Activated CD8-positive, alpha-beta memory T cell treated with anti-CD3 and anti-CD28 coated beads for 4 hours (primary cell): ENCODE measurements around the gene KRT83.
A peak's percentile ranks its signal among the peaks of the same experiment; 100 is the strongest.
"Not testable (repeated sequence)": the region's sequence is repeated elsewhere in the genome, so short reads cannot be mapped to it uniquely, and the experiment has no call there.

Source experiments
- DNase-seq, 2 donors: peaks; one replicate each; pipeline ENCODE4 v3.0.0-alpha.2; 2020; ENCODE audit warnings: low read depth in 2 of 2

The KRT83 gene

DNA sequence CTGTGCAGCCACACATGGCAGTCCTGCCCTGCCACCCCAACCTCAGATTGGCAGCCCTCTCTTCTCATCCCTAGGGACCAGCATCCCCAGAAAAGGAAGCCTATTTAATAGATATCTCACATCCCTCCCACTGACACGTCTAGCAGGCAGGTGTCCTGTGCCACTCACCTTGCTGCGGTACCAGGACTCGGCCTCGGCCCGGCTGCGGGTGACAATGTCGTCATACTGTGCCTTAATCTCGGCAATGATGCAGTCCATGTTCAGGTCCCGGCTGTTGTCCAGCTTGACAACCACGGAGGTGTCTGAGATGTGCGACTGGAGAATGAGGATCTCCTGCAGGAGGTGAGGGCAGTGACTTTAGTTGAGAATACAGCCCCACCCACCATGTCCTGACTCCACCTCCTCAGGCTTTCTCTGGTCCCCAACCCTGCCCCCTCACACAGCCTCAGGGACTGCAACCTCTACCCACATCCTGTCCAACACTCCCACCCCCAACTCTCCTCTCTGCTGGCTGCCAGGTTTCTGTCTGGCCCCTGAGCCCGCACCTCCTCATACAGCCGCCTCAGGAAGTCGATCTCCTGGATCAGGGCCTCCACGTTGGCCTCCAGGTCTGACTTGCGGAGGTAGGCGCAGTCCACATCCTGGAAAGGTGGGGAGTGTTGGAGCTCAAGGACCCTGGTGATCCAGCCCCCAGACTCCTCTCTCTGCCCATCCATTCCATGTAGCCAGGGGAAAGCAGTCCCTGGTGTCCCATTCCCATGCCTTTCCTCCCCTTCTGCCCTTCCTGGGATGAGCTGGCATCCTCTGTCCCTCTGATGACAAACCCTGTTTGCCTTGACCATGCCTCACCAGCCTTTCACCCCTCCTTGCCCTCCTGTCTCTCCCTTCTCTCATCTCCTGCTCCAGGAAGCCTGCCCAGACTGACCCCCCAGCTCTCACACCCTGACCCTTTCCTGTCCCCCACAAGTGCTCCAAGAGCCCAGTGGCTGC lies 33.1 kb downstream of the KRT83 start:
- DNase-seq, result not testable (repeated sequence)

DNA sequence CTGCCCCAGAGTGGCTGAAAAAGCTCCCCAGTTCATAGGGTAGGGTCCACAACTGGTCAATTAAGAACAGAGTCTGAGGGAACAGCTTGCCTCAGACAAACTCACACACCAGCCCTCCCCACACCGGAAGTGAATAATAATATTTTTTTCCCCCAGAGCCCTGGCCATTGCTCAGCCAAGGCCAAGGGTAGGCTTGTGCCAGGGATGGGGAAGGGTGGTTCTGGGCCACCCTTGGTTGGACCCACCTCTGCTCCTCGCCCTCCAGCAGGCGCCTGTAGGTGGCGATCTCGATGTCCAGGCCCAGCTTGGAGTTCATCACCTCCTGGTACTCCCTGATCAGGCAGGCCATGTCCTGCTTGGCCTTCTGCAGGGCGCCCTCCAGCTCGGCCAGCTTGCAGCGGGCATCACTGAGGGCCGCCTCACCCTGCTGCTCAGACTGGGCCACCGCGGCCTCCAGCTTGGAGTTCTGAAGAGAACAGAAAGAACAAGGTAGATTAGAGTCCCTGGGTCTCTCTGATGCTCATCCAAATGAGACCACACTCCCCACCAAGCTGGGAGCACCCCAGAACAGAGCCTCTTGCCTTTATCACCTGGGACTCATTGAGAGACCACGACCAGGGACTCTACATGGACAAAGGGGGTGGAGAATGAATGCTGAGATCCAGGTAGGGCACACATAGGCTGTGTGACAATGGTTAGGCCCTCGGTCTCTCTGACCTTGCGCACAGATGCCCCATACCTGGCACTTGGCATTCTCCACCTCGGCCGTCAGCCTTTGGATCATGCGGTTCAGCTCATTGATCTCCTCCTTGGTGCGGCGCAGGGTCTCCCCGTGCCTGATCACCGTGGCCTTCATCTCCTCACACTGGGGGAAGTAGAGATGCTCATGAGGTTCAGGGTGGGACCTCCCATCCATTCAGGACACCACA lies 34.1 kb downstream of the KRT83 start:
- not testable (repeated sequence) for DNase-seq

DNA sequence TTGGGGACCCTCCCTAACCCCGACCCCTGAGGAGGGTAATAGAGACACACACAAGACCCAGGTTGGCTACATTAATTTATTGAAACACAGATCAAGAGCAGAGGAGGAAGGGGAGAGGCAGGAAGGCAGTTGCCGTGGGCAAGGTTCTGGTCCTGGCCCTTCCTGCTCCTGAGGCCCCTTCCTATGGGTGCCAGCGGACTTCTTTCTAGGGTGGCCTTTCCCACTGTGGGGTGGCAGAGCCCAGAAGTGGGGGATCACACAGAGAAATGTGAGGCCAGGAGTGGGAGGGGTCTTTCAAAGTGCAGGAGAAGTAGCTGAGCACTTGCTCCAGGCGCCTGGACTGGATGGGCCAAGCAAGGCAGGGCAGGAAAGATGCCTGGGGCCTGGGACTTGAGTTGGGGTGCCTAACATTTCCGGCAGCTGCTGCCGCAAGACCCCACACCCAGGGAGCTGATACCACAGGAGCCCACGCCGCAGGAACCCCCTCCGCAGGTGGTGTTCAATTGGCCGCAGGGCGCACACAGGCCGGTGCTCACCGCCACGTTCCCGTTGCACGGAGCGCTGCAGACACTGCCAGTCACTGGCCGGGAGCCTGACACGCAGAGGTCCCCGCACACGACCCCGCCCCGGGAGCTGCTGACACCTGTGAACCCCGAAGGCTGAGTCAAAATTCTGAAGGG lies 35.2 kb downstream of the KRT83 start:
- DNase-seq, result no peak

DNA sequence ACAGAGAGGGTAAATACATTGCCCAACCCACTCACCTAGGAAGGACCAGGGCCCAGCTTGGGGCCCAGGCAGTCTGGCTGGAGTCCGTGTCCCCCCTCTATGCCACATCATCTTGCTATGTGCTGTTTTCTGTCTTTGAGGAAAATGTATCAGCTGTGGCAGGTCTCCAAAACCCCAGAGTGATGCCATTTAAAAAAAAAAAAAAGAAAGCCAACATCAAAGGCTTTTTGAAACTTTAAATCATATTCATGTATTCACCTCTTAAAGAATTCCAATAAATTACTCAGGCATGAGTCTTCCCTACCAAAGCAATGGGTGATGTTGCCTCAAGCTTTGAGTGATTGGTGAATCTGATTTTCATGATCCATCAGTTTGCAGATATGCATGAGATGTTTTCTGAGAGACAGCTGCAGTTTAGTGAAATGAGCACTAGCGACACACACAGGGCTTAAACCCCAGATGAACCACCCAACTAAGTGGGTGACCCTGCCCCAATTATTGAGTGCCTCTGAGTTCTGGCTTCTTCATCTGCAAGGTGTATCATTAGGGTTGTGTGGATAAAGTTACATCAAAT lies 35.9 kb downstream of the KRT83 start:
- no peak for DNase-seq

DNA sequence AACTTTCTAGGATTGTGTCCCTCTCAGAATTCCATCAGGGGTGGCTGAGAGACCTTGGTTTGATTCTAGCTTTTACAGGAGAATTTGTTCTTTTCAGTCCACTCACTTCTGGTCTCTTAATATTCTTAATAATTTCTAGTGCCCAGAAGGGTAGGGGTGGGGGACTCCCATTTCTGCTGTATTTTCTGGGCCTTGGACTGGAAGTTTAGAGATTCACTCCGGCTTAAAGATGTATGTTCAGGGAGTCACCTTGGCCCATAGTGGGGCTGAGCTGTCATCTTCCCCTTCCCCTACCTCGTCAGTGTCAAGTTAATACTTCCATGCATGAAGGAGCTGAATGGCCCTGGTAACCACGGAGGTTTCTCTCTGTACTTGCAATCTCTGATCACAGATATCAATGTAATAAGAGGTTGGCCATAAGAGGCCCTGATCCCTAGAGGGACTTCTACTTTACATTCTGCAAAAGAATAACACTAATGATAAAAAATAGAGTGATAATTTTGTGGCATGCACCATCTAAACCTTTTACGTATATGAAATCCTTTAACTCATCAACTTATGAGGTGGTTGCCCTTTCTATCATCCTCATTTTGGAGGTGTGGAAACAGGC lies 36.5 kb downstream of the KRT83 start:
- DNase-seq, result no peak

DNA sequence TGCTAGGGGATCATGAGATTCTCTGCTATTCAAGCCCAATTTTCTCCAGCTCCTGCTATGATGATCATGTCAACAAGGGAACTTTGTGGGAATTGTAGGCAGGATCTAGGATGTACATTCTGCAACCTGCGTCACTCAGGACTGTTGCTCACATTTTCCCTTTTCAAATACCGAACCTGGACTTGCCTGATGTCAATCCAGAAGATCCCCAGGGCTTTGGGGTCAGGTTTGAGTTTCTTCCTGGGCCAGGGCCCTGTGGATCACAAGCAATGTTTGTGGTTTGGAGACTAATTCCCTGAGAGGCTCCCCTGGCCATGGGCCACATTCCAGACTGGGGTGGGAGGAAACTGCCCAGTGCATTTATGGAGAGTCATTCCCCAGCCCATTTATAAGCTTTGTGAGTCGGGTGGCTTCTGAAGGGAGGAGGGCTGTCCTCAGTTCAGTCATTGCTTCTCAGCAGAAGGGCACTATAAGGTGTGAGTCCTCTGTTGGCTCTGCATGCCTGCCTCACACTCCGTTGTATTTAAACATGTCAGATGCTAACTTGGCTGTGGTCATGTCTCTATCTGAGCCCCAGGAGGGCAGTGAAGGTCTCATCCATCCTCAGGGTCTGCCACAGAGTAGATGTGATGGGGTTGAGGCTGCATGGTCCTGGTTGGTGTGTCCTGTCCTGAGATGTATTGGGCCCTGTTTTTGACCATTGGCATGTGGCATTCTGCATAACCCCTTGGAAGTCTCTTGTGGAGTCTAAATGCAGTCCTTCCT lies 40.2 kb downstream of the KRT83 start:
- no peak for DNase-seq

DNA sequence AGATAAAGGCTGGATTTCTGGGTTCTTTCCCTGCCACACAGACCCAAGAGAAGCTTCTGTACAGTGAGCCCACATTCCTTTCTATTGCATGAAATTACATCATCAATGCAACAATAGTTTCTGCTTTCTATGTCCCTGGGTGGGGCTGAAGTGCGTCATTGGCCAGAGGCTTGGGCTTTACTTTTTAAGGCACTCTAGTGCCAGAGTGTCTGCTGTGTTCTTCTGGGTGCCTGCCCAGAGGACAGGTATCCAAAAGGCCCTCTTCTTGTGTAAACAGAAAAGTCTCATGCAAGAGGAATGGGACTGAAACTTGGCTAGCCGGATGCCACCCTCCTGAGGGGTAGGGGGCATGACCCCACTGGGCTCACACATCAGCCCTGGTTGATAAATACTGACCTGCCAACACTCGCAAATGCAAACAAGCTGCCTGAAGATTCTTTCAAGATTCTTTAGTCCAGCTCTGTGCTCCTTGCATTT lies 40.8 kb downstream of the KRT83 start:
- DNase-seq, result no peak

DNA sequence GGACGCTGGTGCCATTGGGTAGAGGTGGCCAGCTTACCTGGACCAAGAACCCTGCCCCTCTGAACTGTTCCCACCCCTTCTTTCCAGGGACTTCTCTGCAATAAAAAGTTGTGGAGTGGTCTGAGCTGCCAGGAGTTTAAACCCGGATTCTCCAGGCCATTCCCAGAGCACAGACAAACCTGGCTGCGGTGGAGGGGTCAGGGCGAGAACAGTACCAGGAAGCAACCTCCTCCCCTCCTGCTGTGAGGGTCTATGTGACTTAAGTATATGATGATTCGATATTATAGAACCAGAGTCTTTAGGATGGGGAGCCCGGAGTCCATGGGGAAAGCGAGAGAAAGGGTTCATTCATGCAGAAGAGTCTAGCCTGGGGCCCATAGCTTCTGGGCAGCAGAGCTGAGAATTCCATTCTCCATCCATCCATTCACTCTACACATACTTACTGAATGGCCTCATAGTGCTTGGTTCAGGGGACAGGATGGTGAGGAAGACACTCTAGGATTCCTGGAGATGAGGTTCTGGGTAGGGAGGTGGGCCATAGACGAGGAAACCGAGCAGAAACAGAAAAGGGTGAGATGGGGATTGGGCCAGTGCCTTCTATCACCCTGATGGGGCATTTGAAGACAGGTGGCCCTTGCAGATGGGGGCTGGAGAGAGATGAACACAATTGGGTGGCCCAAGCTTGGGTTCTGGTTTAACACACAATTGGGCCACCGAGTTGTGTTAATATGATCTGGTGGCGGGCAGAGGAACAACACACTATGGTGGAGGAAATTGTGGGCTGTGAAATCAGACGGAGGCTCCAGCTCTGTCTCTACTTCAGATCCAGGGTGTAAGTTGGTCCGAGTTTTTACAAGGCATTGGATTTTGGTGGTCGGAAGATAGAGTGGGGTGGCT lies 41.5 kb downstream of the KRT83 start:
- no peak for DNase-seq

DNA sequence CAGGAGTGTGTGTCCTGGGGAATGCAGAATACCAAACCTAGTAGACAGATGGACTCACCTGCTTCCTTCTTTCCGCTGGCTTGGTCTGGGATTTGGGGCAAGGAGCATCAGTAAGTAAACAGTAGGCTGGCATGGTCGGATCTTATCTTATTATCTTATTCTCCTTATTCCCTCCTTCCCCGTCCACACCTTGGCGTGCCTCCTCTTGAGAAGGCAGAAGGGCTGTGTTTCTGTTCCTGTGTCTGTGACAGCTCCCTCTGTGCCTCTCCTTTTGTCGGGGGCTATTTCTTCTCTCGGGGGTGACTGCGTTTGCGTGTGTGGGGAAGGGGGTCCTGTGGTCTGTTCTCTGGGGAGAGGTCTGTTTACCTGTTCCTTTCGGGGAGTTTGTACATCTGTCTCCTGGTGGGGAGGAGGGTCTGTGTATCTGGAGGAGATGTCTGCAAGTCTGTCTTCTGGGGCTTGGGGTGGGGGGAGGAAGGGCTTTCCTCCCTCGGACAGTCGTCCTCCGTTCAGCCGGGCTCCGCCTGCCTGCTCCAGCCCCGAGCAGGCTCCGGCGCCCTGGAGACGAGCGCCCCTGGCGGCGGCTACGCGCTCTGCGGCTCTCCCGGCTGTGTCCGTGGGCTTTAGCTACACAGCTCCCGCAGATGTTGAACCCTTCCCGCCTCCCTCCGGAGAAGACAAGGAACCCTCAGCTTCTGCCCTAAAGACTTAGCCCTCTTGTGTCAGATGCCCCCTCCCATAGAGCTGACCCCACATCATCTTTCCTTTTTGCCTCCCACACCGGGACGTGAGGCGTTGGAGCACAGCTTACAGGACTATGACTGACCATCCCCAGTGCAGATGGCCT lies 42.4 kb downstream of the KRT83 start:
- peak; percentile 12 to 48 for DNase-seq

DNA sequence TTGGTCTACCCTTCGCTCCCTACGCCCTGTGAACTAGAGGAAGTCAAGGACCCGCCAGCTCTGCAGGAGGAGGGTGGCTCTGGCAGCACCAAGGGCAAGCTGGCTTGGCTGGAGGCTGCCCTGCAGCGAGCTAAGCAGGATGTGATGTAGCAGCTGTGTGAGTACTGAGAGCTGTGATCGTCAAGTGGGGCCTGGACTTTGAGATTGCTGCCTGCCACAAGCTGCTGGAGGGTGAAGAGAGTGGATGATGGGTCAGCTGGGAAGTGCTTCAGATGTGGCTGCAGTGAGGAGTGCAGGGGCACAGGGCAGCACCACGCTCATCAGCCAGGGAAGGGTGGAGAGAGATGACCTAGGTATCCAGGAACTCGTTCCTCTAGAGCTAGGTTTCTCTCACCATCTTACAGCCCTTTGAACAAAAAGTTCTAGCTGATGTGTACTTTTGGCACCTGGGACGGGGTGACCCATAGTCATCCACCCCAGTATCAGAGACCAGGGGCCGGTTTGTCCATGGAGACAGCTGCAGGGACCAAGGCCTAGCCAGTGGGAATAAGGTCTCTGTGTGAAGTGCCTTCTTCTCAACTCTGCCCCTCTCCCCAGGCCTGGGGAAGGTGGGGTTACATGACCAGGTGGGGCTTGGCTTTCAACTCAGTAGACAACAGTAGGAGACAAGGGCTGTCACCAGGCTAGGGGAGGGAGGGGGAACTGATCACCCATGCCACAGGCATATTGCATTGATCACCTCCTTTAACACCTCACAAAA lies 43.5 kb downstream of the KRT83 start:
- DNase-seq, result no peak

DNA sequence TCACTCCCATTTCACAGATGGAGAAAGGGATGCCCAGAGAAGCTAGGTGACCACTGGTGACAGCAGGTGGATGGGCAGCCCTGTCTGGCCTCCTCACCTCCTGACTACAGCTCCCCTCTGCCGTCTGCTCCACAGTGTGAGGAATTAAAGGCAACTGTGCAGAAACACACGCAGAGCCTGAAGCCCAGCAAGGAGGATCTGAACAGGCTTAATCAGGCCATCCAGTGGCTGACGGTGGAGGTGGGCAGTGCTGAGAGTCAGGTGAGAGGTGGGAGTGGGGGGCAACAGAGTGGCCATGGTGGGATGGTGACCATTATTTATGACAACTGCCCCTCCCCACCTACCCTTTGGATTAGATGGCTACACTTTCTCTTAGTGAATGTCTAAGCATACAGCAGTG lies 45.5 kb downstream of the KRT83 start:
- no peak for DNase-seq

DNA sequence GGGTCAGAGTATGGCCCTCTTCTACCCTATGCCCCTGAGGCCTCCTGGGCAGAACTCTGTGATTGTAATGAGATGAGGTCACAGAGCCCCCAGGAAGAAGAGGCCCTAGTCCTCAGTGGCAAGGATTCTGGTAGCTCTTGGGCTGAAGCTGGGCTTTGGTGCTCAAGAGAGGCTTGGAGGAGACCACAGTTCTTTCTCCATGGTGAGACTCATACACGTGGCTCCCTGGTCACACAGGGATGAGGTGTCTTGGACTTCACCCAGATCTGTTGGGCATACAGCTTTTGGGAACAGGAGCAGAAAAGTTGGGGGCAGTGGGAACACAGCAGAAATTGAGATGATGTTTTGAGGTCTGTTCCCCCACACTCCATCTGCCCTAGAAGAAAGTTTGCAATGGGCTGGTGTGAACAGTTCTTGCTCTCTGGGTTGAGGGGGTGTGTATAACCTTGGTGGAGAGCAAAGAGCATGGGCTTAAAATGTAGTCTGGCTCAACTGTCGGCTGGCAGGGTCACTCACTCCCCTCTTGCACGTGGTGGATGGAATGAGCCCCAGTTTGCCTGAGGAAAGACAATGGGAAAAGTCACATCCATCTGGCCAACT lies 46.6 kb downstream of the KRT83 start, which contains the start of gene KRT86:
KRT86 (plus strand) TSS at position 125 of the 600 bp plus-strand sequence. CDS start 27,272 bp downstream, outside the sequence.
- no peak for DNase-seq

DNA sequence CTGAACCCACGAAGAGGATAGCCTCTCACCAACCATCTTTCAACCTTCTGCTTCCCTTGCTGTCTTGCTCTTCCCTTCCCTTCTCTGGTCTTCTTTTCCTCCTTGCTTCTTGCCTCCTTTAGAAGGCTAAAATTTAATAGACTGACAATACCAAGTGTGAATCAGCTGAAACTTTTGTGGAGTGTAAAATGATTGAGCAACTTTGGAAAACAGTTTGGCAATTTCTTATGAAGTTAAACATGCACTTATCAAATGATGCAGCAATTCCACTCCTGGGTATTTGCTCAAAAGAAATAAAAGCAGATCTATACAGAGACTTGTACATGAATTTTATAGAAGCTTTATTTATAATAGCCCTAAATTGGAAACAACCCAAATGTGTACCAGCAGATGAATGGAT lies 50.0 kb downstream of the KRT83 start:
- DNase-seq, result no peak

DNA sequence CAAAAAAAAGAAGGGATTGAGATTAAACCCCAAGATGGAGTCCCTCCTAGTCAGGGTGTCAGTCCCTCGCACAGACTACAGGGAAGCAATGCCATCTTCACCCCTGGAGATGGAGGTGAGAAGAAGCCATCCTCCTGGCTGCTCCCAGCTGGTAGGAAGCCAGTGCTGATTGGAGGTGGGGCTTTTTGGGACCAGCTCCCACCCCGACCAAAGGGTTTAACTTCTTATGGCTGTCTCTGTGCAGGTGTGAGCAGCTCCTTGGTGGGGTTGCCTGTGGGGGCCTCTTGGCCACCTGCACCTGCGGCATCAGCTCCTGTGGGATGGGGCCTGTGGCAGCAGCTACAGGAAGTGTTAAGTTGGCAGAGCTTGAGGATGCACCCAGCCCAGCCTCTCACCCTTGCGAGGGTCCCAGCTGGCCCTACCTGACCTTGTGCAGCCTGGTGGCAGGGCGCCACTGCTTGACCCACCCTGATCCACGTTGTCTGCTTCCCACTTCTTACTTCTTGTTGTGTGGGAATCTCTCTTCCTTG lies 50.6 kb downstream of the KRT83 start:
- no peak for DNase-seq

DNA sequence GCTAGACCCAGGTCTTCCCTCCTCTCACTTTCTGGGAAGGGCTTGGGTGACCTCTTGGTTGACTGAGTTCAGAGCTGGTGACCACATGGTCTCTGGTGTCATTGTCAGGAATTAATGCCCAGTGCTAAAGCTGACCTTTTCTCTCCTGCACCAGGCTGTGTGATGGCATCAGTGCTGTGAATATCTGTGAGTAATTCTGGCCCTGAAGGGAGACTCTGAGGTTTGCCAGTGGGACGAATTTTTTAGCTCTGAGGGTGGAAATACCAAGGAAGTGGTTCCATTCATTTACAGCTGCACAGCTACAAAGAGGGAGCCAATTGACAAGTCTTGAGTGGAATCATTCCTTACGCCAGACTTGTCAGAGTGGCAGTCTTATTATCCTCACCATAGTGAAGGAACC lies 53.0 kb downstream of the KRT83 start:
- no peak for DNase-seq

DNA sequence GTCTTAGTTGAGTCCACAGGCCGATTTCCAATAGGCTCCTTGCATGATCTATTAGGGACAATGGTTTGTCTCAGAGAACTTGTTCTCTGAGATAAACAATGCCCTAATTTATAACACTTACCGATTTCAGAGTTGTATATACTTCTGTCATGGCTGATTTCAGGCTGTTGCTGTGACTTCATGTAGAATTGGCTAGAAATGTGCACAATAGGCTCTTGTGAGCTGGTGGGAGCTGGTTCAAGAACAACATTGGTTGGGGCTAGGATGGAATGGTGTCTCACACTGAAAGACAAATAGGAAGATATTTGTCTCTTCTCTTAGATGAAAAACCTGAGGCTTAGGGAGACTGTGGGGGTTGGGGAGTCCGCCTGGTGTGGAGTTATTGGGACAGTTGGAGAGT lies 53.5 kb downstream of the KRT83 start:
- DNase-seq, result no peak

DNA sequence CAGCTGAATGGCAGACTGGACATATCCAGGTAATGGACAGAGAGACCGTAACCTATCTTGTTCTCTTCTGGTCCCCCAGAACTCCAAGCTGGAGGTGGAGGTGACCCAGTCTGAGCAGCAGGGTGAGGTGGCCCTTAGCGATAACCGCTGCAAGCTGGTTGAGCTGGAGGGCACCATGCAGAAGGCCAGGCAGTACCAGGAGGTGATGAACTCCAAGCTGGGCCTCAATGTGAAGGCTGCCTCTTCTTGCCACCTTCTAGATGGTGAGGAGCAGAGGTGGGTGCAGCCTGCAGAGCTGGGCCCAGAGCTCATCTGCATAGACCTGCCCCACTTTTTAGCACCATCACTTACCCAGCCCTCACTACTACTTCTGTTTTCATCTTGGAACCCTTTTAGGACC lies 53.9 kb downstream of the KRT83 start:
- no peak for DNase-seq
